ENCODE results near the gene TP53BP1.
"Not testable (repeated sequence)": the region's sequence is repeated elsewhere in the genome, so short reads cannot be mapped to it uniquely, and the experiment has no call there.

Gene TP53BP1, protein sequence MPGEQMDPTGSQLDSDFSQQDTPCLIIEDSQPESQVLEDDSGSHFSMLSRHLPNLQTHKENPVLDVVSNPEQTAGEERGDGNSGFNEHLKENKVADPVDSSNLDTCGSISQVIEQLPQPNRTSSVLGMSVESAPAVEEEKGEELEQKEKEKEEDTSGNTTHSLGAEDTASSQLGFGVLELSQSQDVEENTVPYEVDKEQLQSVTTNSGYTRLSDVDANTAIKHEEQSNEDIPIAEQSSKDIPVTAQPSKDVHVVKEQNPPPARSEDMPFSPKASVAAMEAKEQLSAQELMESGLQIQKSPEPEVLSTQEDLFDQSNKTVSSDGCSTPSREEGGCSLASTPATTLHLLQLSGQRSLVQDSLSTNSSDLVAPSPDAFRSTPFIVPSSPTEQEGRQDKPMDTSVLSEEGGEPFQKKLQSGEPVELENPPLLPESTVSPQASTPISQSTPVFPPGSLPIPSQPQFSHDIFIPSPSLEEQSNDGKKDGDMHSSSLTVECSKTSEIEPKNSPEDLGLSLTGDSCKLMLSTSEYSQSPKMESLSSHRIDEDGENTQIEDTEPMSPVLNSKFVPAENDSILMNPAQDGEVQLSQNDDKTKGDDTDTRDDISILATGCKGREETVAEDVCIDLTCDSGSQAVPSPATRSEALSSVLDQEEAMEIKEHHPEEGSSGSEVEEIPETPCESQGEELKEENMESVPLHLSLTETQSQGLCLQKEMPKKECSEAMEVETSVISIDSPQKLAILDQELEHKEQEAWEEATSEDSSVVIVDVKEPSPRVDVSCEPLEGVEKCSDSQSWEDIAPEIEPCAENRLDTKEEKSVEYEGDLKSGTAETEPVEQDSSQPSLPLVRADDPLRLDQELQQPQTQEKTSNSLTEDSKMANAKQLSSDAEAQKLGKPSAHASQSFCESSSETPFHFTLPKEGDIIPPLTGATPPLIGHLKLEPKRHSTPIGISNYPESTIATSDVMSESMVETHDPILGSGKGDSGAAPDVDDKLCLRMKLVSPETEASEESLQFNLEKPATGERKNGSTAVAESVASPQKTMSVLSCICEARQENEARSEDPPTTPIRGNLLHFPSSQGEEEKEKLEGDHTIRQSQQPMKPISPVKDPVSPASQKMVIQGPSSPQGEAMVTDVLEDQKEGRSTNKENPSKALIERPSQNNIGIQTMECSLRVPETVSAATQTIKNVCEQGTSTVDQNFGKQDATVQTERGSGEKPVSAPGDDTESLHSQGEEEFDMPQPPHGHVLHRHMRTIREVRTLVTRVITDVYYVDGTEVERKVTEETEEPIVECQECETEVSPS (N-terminal part only)

DNA sequence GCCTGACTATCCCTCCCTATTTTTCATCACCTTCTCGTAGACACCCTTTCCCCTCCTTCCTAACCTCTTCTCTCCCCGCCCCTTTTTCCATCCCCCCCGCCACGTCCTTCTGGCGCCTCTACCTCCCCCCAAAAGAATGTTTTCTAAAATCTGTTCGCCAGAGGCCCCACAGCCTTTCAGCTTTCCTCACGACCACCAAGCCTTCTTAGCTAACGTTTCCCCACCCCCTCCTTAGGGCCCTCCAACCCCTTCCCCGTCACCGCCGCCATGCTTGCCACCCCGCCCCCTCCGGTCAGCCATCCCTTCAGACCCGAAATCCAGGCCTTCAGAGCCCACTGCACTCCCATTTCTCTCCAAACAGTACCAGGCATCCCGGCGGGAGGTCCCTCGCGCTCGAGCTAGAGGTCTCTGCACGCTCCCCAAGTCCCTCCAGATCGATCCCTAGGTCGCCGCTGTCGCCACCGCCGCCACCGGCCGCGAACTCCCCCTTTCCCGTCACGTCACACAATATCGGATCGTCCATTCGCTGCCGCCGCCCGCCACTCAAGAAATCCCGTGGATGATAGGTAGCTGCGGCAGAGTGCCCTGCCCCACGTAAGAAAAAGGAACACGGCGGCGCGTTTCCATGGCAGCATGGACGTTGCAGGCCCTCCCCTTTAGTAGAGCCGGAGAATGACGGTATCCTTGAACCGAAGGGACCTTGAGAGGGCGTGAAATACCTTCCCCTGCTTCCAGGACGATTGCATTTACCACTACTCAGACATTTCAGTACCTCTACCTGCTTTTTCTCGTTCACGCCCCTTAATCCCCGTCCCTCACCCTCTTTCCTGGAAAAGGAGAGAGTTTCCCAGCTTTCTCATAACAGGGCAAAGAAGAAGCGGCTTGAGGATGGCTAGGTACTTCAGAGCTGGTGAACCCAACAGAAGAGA lies at the start of gene TP53BP1:
Gene TP53BP1 (minus strand): TSS at position 484 of the 929 bp plus-strand sequence. CDS start 113 bp downstream, at position 371.
- DNase-seq (ENCODE audit: low read depth, low spot score): peak; percentile 97

DNA sequence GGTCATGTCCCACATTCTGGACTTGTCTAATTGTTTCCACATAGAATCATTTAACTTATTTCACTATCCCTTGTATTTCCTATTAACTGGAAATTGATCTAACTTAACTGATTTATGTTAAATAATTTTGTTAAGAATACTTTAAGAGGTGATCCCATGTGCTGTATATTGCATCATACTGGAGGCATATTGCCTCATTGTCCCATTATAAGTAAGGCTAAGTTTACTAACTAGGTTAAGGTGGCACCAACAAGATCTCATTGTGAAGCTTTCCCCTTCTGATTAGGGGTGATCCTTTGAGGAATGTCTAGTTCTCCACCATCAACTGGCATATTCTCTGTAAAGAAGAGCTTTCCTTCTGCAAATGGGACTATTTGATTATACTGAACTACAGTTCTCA lies 48.8 kb upstream of the TP53BP1 start:
- no peak for DNase-seq (ENCODE audit: low read depth, low spot score)

DNA sequence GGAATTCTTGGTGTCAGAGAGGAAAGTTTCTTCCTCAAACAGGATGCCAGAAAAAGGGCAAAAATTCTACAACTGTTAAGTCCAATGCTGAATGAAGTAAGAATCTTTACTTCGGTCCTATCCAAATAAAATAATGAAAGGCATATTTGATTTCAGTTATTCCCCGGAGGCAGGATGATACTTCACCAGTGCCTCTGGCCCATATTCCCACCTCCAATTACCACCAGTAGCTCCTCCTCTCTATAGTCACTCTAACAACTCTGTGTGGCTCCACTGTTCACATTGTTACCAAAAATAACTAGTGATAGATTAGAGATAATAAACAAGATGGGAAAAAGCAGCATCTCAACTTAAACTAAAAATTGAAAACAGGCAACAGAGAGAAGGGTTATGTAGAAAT lies 45.1 kb upstream of the TP53BP1 start:
- DNase-seq (ENCODE audit: low read depth, low spot score): no peak

DNA sequence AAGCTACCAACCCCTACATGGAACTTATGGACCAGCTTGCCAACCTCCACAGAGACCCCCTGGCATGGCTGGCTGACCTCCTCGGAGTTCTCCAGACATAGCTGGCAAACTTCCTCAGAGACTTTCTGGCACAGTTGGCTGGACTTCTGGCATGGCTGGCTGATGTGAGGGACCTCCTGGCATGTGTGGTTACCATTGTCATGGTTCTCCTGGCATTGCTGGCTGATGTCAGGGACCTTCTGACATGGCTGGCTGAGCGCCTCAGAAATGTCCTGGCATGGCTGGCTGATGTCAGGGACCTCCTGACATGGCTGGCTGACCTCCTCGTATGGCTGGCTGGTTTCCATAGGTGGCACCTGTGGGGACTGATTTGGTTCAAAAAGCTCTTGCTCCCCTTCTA lies 41.9 kb upstream of the TP53BP1 start:
- no peak for DNase-seq (ENCODE audit: low read depth, low spot score)

DNA sequence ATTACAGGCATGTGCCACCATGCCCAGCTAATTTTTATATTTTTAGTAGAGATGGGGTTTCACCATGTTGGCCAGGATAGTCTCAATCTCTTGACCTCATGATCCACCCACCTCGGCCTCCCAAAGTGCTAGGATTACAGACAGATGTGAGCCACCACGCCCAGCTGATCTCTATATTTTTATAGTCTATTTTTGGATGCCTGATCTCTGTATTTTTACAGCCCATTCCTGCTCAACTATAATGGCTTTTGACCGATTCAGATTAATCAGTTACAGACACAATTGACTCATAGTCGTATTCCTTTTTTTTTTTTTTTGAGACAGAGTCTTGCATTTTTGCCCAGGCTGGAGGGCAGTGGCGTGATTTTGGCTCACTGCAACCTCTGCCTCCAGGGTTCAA lies 39.9 kb upstream of the TP53BP1 start:
- not testable (repeated sequence) for DNase-seq (ENCODE audit: low read depth, low spot score)

DNA sequence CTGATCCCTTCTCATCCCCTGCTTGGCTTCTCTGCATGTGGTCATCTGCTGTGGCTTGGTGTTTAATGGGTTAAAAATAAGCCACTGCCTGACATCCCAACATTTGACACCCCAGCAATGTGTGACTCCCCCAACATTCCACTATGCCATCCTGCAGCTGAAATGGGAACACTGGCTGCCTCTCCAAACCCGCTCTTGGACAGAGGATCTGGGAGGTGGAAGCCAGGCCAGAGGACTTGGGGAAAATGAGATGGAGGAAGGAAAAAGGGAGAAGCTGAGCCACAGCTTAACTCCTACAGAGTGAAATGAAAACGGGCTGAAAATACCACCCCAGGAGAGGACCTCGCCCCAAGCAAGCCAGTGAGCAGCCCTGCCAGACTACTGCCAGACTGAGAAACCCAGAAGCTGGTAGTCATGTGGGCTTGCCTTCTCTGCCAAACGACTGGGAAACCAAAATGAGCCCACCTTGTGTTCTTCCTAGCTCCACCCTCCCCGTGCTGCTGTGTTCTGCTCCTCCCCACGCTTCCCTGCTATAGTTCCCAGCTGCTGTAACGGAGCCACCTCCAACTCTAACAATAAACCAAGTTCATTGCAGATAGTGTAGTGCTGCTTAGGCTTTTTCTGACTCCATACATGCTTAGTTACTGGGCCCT lies 38.2 kb upstream of the TP53BP1 start:
- DNase-seq (ENCODE audit: low read depth, low spot score): no peak

DNA sequence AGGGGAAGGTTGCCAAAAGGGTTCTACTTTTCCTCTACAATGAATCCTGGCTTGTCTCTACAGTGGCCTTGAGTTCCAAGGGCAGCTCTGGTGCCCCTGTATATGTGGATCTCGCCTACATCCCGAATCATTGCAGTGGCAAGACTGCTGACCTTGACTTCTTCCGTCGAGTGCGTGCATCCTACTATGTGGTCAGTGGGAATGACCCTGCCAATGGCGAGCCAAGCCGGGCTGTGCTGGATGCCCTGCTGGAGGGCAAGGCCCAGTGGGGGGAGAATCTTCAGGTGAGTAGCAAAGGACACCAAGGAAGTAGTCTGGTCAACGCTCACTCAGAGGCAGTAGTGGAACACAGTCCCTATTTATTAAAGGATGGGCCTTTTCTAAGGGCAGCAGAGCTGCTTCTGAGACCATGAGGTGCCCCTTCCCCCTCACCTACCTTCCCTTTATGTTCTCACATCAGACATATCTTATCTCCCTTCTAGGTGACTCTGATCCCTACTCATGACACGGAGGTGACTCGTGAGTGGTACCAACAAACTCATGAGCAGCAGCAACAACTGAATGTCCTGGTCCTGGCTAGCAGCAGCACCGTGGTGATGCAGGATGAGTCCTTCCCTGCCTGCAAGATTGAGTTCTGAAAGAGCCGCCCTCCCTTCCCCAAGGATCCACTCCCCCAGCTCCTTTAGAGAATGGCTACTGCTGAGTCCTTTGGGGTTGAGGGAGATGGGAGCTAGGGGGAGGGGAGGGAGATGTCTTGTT lies 36.8 kb upstream of the TP53BP1 start:
- DNase-seq (ENCODE audit: low read depth, low spot score): no peak

DNA sequence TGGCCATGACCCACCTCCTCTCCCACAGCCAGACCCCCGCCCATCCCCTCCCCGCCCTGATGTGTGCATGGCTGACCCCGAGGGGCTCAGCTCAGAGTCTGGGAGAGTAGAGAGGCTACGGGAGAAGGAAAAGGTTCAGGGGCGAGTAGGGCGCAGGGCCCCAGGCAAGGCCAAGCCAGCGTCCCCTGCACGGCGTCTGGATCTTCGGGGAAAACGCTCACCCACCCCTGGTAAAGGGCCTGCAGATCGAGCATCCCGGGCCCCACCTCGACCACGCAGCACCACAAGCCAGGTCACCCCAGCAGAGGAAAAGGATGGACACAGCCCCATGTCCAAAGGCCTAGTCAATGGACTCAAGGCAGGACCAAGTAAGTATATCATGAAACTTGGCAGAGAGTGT lies 36.2 kb upstream of the TP53BP1 start:
- DNase-seq (ENCODE audit: low read depth, low spot score): no peak

DNA sequence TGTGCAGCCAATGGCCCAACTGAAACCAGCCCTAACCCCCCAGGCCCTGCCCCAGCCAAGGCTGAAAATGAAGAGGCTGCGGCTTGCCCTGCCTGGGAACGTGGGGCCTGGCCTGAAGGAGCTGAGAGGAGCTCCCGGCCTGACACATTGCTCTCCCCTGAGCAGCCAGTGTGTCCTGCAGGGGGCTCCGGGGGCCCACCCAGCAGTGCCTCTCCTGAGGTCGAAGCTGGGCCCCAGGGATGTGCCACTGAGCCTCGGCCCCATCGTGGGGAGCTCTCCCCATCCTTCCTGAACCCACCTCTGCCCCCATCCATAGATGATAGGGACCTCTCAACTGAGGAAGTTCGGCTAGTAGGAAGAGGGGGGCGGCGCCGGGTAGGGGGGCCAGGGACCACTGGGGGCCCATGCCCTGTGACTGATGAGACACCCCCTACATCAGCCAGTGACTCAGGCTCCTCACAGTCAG lies 35.6 kb upstream of the TP53BP1 start:
- no peak for DNase-seq (ENCODE audit: low read depth, low spot score)

DNA sequence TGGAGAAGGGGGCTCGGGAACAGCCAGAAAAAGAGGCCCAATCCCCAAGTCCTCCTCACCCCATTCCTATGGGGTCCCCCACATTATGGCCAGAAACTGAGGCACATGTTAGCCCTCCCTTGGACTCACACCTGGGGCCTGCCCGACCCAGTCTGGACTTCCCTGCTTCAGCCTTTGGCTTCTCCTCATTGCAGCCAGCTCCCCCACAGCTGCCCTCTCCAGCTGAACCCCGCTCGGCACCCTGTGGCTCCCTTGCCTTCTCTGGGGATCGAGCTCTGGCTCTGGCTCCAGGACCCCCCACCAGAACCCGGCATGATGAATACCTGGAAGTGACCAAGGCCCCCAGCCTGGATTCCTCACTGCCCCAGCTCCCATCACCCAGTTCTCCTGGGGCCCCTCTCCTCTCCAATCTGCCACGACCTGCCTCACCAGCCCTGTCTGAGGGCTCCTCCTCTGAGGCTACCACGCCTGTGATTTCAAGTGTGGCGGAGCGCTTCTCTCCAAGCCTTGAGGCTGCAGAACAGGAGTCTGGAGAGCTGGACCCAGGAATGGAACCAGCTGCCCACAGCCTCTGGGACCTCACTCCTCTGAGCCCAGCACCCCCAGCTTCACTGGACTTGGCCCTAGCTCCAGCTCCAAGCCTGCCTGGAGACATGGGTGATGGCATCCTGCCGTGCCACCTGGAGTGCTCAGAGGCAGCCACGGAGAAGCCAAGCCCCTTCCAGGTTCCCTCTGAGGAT lies 35.0 kb upstream of the TP53BP1 start:
- no peak for DNase-seq (ENCODE audit: low read depth, low spot score)

DNA sequence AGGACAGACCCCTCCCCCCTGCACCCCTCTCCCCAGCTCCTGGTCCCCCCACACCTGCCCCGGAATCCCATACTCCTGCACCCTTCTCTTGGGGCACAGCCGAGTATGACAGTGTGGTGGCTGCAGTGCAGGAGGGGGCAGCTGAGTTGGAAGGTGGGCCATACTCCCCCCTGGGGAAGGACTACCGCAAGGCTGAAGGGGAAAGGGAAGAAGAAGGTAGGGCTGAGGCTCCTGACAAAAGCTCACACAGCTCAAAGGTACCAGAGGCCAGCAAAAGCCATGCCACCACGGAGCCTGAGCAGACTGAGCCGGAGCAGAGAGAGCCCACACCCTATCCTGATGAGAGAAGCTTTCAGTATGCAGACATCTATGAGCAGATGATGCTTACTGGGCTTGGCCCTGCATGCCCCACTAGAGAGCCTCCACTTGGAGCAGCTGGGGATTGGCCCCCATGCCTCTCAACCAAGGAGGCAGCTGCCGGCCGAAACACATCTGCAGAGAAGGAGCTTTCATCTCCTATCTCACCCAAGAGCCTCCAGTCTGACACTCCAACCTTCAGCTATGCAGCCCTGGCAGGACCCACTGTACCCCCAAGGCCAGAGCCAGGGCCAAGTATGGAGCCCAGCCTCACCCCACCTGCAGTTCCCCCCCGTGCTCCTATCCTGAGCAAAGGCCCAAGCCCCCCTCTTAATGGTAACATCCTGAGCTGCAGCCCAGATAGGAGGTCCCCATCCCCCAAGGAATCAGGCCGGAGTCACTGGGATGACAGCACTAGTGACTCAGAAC lies 34.3 kb upstream of the TP53BP1 start:
- DNase-seq (ENCODE audit: low read depth, low spot score): no peak

DNA sequence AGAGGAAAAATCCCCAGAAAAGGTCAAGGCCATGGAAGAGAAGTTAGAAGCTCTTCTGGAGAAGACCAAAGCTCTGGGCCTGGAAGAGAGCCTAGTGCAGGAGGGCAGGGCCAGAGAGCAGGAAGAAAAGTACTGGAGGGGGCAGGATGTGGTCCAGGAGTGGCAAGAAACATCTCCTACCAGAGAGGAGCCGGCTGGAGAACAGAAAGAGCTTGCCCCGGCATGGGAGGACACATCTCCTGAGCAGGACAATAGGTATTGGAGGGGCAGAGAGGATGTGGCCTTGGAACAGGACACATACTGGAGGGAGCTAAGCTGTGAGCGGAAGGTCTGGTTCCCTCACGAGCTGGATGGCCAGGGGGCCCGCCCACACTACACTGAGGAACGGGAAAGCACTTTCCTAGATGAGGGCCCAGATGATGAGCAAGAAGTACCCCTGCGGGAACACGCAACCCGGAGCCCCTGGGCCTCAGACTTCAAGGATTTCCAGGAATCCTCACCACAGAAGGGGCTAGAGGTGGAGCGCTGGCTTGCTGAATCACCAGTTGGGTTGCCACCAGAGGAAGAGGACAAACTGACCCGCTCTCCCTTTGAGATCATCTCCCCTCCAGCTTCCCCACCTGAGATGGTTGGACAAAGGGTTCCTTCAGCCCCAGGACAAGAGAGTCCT lies 33.4 kb upstream of the TP53BP1 start:
- no peak for DNase-seq (ENCODE audit: low read depth, low spot score)

DNA sequence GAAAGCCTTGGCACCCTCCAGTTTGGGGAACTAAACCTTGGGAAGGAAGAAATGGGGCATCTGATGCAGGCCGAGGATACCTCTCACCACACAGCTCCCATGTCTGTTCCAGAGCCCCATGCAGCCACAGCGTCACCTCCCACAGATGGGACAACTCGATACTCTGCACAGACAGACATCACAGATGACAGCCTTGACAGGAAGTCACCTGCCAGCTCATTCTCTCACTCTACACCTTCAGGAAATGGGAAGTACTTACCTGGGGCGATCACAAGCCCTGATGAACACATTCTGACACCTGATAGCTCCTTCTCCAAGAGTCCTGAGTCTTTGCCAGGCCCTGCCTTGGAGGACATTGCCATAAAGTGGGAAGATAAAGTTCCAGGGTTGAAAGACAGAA lies 32.2 kb upstream of the TP53BP1 start:
- DNase-seq (ENCODE audit: low read depth, low spot score): no peak

DNA sequence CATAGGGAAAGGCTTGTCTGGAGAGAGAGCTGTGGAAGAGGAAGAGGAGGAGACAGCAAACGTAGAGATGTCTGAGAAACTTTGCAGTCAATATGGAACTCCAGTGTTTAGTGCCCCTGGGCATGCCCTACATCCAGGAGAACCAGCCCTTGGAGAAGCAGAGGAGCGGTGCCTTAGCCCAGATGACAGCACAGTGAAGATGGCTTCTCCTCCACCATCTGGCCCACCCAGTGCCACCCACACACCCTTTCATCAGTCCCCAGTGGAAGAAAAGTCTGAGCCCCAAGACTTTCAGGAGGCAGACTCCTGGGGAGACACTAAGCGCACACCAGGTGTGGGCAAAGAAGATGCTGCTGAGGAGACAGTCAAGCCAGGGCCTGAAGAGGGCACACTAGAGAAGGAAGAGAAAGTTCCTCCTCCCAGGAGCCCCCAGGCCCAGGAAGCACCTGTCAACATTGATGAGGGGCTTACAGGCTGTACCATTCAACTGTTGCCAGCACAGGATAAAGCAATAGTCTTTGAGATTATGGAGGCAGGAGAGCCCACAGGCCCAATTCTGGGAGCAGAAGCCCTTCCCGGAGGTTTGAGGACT lies 31.4 kb upstream of the TP53BP1 start:
- no peak for DNase-seq (ENCODE audit: low read depth, low spot score)

DNA sequence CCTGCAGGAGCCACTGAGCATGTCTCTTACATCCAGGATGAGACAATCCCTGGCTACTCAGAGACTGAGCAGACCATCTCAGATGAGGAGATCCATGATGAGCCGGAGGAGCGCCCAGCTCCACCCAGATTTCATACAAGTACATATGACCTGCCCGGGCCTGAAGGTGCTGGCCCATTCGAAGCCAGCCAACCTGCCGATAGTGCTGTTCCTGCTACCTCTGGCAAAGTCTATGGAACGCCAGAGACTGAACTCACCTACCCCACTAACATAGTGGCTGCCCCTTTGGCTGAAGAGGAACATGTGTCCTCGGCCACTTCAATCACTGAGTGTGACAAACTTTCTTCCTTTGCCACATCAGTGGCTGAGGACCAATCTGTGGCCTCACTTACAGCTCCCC lies 30.7 kb upstream of the TP53BP1 start:
- no peak for DNase-seq (ENCODE audit: low read depth, low spot score)

DNA sequence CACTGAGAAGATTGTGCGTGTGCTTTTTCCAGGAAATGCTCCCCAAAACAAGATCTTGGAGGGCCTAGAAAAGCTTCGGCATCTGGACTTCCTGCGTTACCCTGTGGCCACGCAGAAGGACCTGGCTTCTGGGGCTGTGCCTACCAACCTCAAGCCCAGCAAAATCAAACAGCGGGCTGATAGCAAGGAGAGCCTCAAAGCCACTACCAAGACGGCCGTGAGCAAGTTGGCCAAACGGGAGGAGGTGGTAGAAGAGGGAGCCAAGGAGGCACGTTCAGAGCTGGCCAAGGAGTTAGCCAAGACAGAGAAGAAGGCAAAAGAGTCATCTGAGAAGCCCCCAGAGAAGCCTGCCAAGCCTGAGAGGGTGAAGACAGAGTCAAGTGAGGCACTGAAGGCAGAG lies 29.3 kb upstream of the TP53BP1 start:
- no peak for DNase-seq (ENCODE audit: low read depth, low spot score)

DNA sequence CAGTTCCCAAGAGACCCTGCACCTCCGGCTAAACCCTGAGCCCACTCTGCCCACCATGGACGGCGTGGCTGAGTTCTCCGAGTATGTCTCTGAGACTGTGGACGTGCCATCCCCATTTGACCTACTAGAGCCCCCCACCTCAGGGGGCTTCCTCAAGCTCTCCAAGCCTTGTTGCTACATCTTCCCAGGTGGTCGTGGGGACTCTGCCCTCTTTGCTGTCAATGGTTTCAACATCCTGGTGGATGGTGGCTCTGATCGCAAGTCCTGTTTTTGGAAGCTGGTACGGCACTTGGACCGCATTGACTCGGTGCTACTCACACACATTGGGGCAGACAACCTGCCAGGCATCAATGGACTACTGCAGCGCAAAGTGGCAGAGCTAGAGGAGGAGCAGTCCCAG lies 28.5 kb upstream of the TP53BP1 start:
- DNase-seq (ENCODE audit: low read depth, low spot score): no peak
